A549 (cell line): ENCODE data around the gene UNC45A.

Experiments
- BHLHE40 ChIP-seq: IDR thresholded peaks from 2 replicates; pipeline ENCODE4 v1.6.1; 2012; ENCODE audit warnings: low read depth, low read length, inconsistent platforms
- EP300 ChIP-seq, 2 experiments: fragments of >200 bp; sonication (Bioruptor Twin); formaldehyde crosslinking; IDR thresholded peaks; 2 replicates in 1 of 2; 3 replicates in 1 of 2; pipeline ENCODE4 v1.6.1; 2016 to 2017
- SMC3 ChIP-seq: fragments of >200 bp; sonication (Bioruptor Twin); formaldehyde crosslinking; IDR thresholded peaks from 3 replicates; pipeline ENCODE4 v1.6.1; 2018; ENCODE audit warnings: inconsistent platforms
- ZC3H11A ChIP-seq: fragments of 450-650 bp; IDR thresholded peaks from 2 replicates; pipeline ENCODE4 v1.6.1; 2014; ENCODE audit warnings: antibody characterized with exemption, mild to moderate bottlenecking
- TF ChIP-seq, protein P1 (sequence below): fragments of >200 bp; sonication (Bioruptor Twin); formaldehyde crosslinking; IDR thresholded peaks from 3 replicates; pipeline ENCODE4 v1.5.1; 2016
- TF ChIP-seq, protein P2 (sequence below): IDR thresholded peaks from 2 replicates; pipeline ENCODE4 v1.6.1; 2012

- TF ChIP-seq BHLHE40 (no peak), ZC3H11A (no peak), SMC3 (no peak), EP300 (IDR thresholded peaks at IDR 0.05) (no peak)
- TF ChIP-seq, protein P1, sequence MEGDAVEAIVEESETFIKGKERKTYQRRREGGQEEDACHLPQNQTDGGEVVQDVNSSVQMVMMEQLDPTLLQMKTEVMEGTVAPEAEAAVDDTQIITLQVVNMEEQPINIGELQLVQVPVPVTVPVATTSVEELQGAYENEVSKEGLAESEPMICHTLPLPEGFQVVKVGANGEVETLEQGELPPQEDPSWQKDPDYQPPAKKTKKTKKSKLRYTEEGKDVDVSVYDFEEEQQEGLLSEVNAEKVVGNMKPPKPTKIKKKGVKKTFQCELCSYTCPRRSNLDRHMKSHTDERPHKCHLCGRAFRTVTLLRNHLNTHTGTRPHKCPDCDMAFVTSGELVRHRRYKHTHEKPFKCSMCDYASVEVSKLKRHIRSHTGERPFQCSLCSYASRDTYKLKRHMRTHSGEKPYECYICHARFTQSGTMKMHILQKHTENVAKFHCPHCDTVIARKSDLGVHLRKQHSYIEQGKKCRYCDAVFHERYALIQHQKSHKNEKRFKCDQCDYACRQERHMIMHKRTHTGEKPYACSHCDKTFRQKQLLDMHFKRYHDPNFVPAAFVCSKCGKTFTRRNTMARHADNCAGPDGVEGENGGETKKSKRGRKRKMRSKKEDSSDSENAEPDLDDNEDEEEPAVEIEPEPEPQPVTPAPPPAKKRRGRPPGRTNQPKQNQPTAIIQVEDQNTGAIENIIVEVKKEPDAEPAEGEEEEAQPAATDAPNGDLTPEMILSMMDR = no peak
- TF ChIP-seq, protein P2, sequence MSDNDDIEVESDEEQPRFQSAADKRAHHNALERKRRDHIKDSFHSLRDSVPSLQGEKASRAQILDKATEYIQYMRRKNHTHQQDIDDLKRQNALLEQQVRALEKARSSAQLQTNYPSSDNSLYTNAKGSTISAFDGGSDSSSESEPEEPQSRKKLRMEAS = no peak
Measured at GRCh38 chr15:90903733-90904536, 31.1 kb upstream of the UNC45A start.
